WI38 (cell line): ENCODE data around the gene CTBP2.
"Not testable (repeated sequence)": the region's sequence is repeated elsewhere in the genome, so short reads cannot be mapped to it uniquely, and the experiment has no call there.

Source experiments
- H3K4me3 ChIP-seq: 2 replicates; pipeline ENCODE4 v1.5.1; 2011; ENCODE audit warnings: low read depth, mild to moderate bottlenecking, control low read depth, low read length
- CTCF ChIP-seq: IDR thresholded peaks from 2 replicates; pipeline ENCODE4 v1.5.1; 2012; ENCODE audit warnings: low read depth, mild to moderate bottlenecking, control low read depth, low read length

Gene CTBP2

GRCh38 chr10:125082881-125083575 lies 77.3 kb downstream of the CTBP2 start:
- no peak for TF ChIP-seq CTCF
- H3K4me3 ChIP-seq = no peak overlapping the region

- not testable (repeated sequence) for H3K4me3 ChIP-seq
Observed at GRCh38 chr10:125082471-125082870, 77.9 kb downstream of the CTBP2 start.

- H3K4me3 ChIP-seq = no peak overlapping the region
- no peak for TF ChIP-seq CTCF
Observed at GRCh38 chr10:125081931-125082330, 78.4 kb downstream of the CTBP2 start.

- TF ChIP-seq CTCF = no peak
- H3K4me3 ChIP-seq = no peak overlapping the region
Observed at GRCh38 chr10:125080984-125081383, 79.4 kb downstream of the CTBP2 start.

GRCh38 chr10:125080296-125080695 lies 80.1 kb downstream of the CTBP2 start:
- no peak overlapping the region for H3K4me3 ChIP-seq
- no peak for TF ChIP-seq CTCF

GRCh38 chr10:125079091-125079600 lies 81.2 kb downstream of the CTBP2 start:
- TF ChIP-seq CTCF = no peak
- no peak overlapping the region for H3K4me3 ChIP-seq

- TF ChIP-seq CTCF = no peak
- no peak overlapping the region for H3K4me3 ChIP-seq
Observed at GRCh38 chr10:125076891-125077541, 83.3 kb downstream of the CTBP2 start.
